OCI-LY1 (cell line): ENCODE results near the gene LETMD1.

Experiments
- H2AFZ ChIP-seq: fragments of 200-600 bp; sonication (generic), shearing (Covaris generic); 2 replicates; pipeline ENCODE4 v1.6.0; 2014; ENCODE audit warnings: antibody characterized with exemption, mild to moderate bottlenecking, low read length
- H3F3A ChIP-seq: fragments of 200-600 bp; sonication (generic), shearing (Covaris generic); 2 replicates; pipeline ENCODE4 v1.6.0; 2014; ENCODE audit warnings: mild to moderate bottlenecking, antibody characterized with exemption, low read length, moderate library complexity; ENCODE audit not compliant: insufficient read depth
- H3K27ac ChIP-seq: fragments of 200-600 bp; sonication (generic); 2 replicates; pipeline ENCODE4 v1.5.1; 2014; ENCODE audit warnings: low read length, mixed run types, mild to moderate bottlenecking, low read depth; ENCODE audit not compliant: poor library complexity, severe bottlenecking
- H3K27me3 ChIP-seq: fragments of 200-600 bp; sonication (generic); 2 replicates; pipeline ENCODE4 v1.6.0; 2014; ENCODE audit warnings: antibody characterized with exemption, mild to moderate bottlenecking, low read length, moderate library complexity; ENCODE audit not compliant: insufficient read depth
- H3K36me3 ChIP-seq: fragments of 200-600 bp; sonication (generic); 2 replicates; pipeline ENCODE4 v1.6.1; 2014; ENCODE audit warnings: mild to moderate bottlenecking, antibody characterized with exemption, low read length, moderate library complexity, mixed read lengths; ENCODE audit not compliant: insufficient read depth
- H3K4me1 ChIP-seq: fragments of 200-600 bp; sonication (generic); 2 replicates; pipeline ENCODE4 v1.5.1; 2014; ENCODE audit warnings: mild to moderate bottlenecking, low read length, moderate library complexity; ENCODE audit not compliant: insufficient read depth, severe bottlenecking
- H3K4me2 ChIP-seq: fragments of 200-600 bp; sonication (generic), shearing (Covaris generic); 2 replicates; pipeline ENCODE4 v1.6.1; 2014; ENCODE audit warnings: low read length
- H3K4me3 ChIP-seq: fragments of 200-600 bp; sonication (generic); 2 replicates; pipeline ENCODE4 v1.5.1; 2014; ENCODE audit warnings: low read length, low read depth, mild to moderate bottlenecking, mixed read lengths; ENCODE audit not compliant: poor library complexity, severe bottlenecking
- H3K79me2 ChIP-seq: fragments of 200-600 bp; shearing (Covaris generic); 2 replicates; pipeline ENCODE4 v1.6.1; 2016; ENCODE audit warnings: mixed run types, low read length, mixed read lengths; ENCODE audit not compliant: insufficient read depth
- H3K9ac ChIP-seq: fragments of 200-600 bp; sonication (generic), shearing (Covaris generic); 2 replicates; pipeline ENCODE4 v1.6.1; 2014; ENCODE audit warnings: mild to moderate bottlenecking, low read length, mixed read lengths
- H3K9me2 ChIP-seq: fragments of 200-600 bp; sonication (generic), shearing (Covaris generic); 2 replicates; pipeline ENCODE4 v1.6.1; 2014; ENCODE audit warnings: low read depth, mild to moderate bottlenecking, low read length, mixed read lengths
- H3K9me3 ChIP-seq: fragments of 200-600 bp; shearing (Covaris generic); 2 replicates; pipeline ENCODE4 v1.6.1; 2014; ENCODE audit warnings: low read length, mixed read lengths
- H4K20me1 ChIP-seq: fragments of 200-600 bp; sonication (generic), shearing (Covaris generic); 2 replicates; pipeline ENCODE4 v1.6.0; 2016; ENCODE audit warnings: mild to moderate bottlenecking, low read length; ENCODE audit not compliant: insufficient read depth
- CTCF ChIP-seq: fragments of 200-600 bp; sonication (generic), shearing (Covaris generic); IDR thresholded peaks from 2 replicates; pipeline ENCODE4 v1.5.1; 2017; ENCODE audit warnings: mild to moderate bottlenecking, antibody characterized with exemption, low read length, moderate library complexity, mixed read lengths
- EZH2 ChIP-seq: fragments of 200-600 bp; sonication (generic), shearing (Covaris generic); IDR thresholded peaks from 2 replicates; pipeline ENCODE4 v1.8.0; 2017; ENCODE audit warnings: borderline replicate concordance, mixed run types, mild to moderate bottlenecking, antibody characterized with exemption, low read length, moderate library complexity, mixed read lengths

Gene LETMD1

DNA sequence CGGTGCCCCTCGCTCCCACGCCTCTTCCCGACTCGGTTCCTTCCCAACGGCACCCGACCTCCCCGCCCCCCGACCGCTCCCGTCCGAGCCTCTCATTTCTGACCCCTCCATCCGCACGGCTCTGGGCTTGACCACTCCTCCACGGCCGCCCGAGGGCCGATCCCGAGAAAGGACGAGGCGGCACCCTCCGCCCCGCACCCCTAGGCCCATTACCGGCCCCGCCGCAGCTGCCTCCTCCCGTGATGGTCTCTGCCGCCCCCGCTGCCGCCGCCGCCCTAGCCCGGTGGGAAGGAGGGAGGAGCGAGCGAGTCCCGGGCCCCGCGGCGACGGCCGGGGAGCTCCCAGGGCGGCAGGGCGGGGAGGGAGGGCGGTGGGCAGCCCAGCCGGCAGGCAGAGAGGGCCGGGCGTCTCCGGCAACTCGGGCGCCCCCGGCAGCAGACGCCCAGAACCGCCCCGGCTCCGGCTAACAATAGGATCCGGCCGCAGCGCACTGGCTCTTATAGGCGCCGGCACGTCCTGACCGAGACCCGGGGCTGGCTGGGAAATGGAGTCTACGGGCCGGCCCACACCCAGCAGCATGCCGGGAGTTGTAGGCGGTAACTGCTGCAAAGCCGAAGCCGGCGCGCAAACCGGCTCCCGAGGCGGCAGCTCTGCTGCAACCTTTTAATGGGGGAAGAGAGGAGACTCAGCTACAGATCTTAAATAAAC lies 35.2 kb downstream of the LETMD1 start, which contains the start of gene CSRNP2:
CSRNP2 (minus strand) TSS at position 471 of the 708 bp plus-strand sequence. CDS start 7,035 bp downstream, outside the sequence.
- H3K79me2 ChIP-seq, result no peaks in the 10 kb centered on the region
- no peak within 1 kb of the TSS for H3K27ac ChIP-seq
- no peaks in the 10 kb centered on the region for H3K9me2 ChIP-seq
- no peaks in the 10 kb centered on the region for H3K9me3 ChIP-seq
- H3K4me1 ChIP-seq, result peaks cover 14% of the 10 kb centered on the region
- no peaks in the 10 kb centered on the region for H3K27me3 ChIP-seq
- TF ChIP-seq CTCF, result no peak; the same call in 1 of the 2 replicates
- TF ChIP-seq EZH2, result no peak
- peak within 1 kb of the TSS; percentile 25; the same call in 1 of the 2 replicates for H2AFZ ChIP-seq
- H3K4me2 ChIP-seq, result peak within 1 kb of the TSS; percentile 100
- H3K36me3 ChIP-seq, result no peaks in the 10 kb centered on the region
- no peaks in the 10 kb centered on the region for H4K20me1 ChIP-seq
- H3F3A ChIP-seq, result no peaks in the 10 kb centered on the region
- peak within 1 kb of the TSS; percentile 80 for H3K9ac ChIP-seq
- peak within 1 kb of the TSS; percentile 82 for H3K4me3 ChIP-seq

DNA sequence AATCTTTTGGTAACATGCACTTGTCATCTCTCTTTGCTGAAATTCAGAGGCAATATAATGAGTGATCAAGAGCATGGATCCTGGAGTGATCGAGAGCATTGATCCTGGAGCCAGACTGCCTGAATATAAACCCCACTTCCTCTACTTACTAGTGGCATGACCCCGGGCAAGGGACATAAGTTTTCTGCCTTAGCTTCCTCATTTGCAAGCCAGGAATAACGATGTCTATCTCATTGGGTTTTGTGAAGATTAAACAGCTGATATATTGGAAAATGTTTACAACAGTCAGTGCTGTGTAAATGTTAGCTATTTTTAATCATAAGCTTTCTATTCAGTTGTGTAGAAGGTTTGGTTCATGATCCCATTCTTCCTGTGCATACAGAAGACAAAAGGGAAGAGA lies 37.6 kb downstream of the LETMD1 start:
- no peak overlapping the region for H3K27ac ChIP-seq
- H3K4me3 ChIP-seq, result no peak overlapping the region
- H3F3A ChIP-seq, result no peaks in the 10 kb centered on the region
- no peak overlapping the region for H3K9ac ChIP-seq
- TF ChIP-seq CTCF (no peak), EZH2 (no peak)
- H3K79me2 ChIP-seq, result no peaks in the 10 kb centered on the region
- no peaks in the 10 kb centered on the region for H3K9me2 ChIP-seq
- no peaks in the 10 kb centered on the region for H4K20me1 ChIP-seq
- H3K4me1 ChIP-seq, result peaks cover 14% of the 10 kb centered on the region
- H3K9me3 ChIP-seq, result no peaks in the 10 kb centered on the region
- no peak overlapping the region for H3K4me2 ChIP-seq
- H3K27me3 ChIP-seq, result no peaks in the 10 kb centered on the region
- no peak overlapping the region for H2AFZ ChIP-seq
- no peaks in the 10 kb centered on the region for H3K36me3 ChIP-seq

- no peaks in the 10 kb centered on the region for H3K79me2 ChIP-seq
- no peak overlapping the region for H2AFZ ChIP-seq
- H3K4me1 ChIP-seq, result peaks cover 11% of the 10 kb centered on the region
- H3K9me3 ChIP-seq, result no peaks in the 10 kb centered on the region
- H3K4me3 ChIP-seq, result no peak overlapping the region
- TF ChIP-seq CTCF (no peak), EZH2 (no peak)
- H3K4me2 ChIP-seq, result no peak overlapping the region
- no peaks in the 10 kb centered on the region for H3F3A ChIP-seq
- H4K20me1 ChIP-seq, result no peaks in the 10 kb centered on the region
- H3K27me3 ChIP-seq, result no peaks in the 10 kb centered on the region
- no peak overlapping the region for H3K9ac ChIP-seq
- no peak overlapping the region for H3K27ac ChIP-seq
- no peaks in the 10 kb centered on the region for H3K9me2 ChIP-seq
- no peaks in the 10 kb centered on the region for H3K36me3 ChIP-seq
These were observed 38.8 kb downstream of the LETMD1 start for GRCh38 chr12:51086933-51087332.
